ENCODE measurements around the gene TTC9B.
A peak's percentile ranks its signal among the peaks of the same experiment; 100 is the strongest.

Gene TTC9B

GRCh38 chr19:40232949-40233810 is 15.0 kb upstream of the TTC9B start:
- DNase-seq (ENCODE audit: low spot score in 2 of 2) (no peak), ATAC-seq (ENCODE audit: low read depth) (no peak)
- Mint-ChIP-seq H3K36me3 (peaks cover 17% of the 10 kb centered on the region), H3K4me1 (peaks cover 7% of the 10 kb centered on the region), H3K4me3 (no peak overlapping the region), H3K9me3 (no peaks in the 10 kb centered on the region), H3K27me3 (no peaks in the 10 kb centered on the region), H3K27ac (no peak overlapping the region)

GRCh38 chr19:40232479-40232878 is 14.3 kb upstream of the TTC9B start:
- DNase-seq (ENCODE audit: low spot score in 2 of 2), result no peak
- H3K4me3 Mint-ChIP-seq, result no peak overlapping the region
- peaks cover 7% of the 10 kb centered on the region for H3K4me1 Mint-ChIP-seq
- peaks cover 12% of the 10 kb centered on the region for H3K36me3 Mint-ChIP-seq
- H3K27me3 Mint-ChIP-seq, result no peaks in the 10 kb centered on the region
- no peak for ATAC-seq (ENCODE audit: low read depth)
- H3K27ac Mint-ChIP-seq, result no peak overlapping the region
- H3K9me3 Mint-ChIP-seq, result no peaks in the 10 kb centered on the region

- H3K9me3 Mint-ChIP-seq, result no peaks in the 10 kb centered on the region
- H3K27me3 Mint-ChIP-seq, result peaks cover 2% of the 10 kb centered on the region
- no peak overlapping the region for H3K4me3 Mint-ChIP-seq
- ATAC-seq (ENCODE audit: low read depth) (no peak), DNase-seq (ENCODE audit: low spot score in 2 of 2) (no peak)
- peaks cover 9% of the 10 kb centered on the region for H3K4me1 Mint-ChIP-seq
- H3K36me3 Mint-ChIP-seq, result peaks cover 9% of the 10 kb centered on the region
- no peak overlapping the region for H3K27ac Mint-ChIP-seq
Measured at GRCh38 chr19:40231544-40232424, 13.6 kb upstream of the TTC9B start.

DNA sequence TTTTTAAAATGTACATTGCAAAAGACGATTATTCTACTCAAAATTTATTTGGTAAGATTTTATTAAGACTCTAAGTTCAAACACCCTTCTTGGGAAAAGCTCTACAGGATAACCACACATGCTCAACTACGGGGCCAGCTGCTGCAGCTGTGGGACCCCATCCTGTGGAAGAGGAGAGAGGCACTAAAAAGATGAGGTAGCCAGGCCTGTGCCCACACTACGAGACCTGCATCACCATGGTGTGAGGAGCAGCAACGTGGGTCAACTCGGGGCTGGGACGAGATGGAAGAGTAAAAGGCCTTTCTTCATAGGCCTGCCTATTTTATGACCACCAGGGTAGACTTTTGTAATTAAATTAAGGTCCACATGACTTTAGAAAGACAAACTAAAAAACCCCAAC is 12.9 kb upstream of the TTC9B start:
- Mint-ChIP-seq H3K27me3 (peaks cover 4% of the 10 kb centered on the region), H3K36me3 (peaks cover 8% of the 10 kb centered on the region), H3K4me1 (peaks cover 11% of the 10 kb centered on the region), H3K9me3 (no peaks in the 10 kb centered on the region), H3K4me3 (no peak overlapping the region), H3K27ac (no peak overlapping the region)
- ATAC-seq (ENCODE audit: low read depth), result no peak
- DNase-seq (ENCODE audit: low spot score in 2 of 2), result no peak

DNA sequence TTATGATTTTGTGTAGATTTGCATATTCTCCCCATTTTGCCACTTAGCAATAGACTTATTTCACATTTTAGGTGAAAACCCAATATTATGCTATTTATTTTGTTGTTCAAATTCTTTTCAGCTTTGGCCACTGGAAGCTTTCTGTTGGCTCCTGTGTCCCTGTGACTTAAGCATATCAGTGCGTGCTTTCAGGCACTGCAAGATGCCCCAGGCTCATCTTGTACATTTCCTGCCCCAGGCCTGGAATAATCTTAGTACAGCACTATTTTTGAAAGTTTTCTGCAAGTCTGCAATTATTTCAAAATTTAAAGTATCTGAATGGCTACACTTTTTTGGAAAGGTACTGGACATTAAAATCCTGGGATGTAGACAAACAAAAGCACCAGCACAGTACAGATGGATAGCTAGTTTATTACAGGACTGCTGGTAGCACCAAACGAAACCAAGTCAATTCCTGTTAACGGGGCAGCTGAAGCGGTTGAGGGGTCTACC is 11.8 kb upstream of the TTC9B start:
- H3K36me3 Mint-ChIP-seq, result peaks cover 12% of the 10 kb centered on the region
- H3K4me3 Mint-ChIP-seq, result no peak overlapping the region
- peaks cover 18% of the 10 kb centered on the region for H3K4me1 Mint-ChIP-seq
- ATAC-seq (ENCODE audit: low read depth) (no peak), DNase-seq (ENCODE audit: low spot score in 2 of 2) (no peak)
- H3K27ac Mint-ChIP-seq, result peak overlapping the region; percentile 66
- peaks cover 12% of the 10 kb centered on the region for H3K27me3 Mint-ChIP-seq
- H3K9me3 Mint-ChIP-seq, result no peaks in the 10 kb centered on the region

- no peak for DNase-seq (ENCODE audit: low spot score in 2 of 2)
- Mint-ChIP-seq H3K27ac (peak overlapping the region; percentile 66), H3K27me3 (peaks cover 14% of the 10 kb centered on the region), H3K4me3 (no peak overlapping the region), H3K36me3 (peaks cover 9% of the 10 kb centered on the region), H3K9me3 (no peaks in the 10 kb centered on the region), H3K4me1 (peaks cover 20% of the 10 kb centered on the region)
- ATAC-seq (ENCODE audit: low read depth), result no peak
Measured at GRCh38 chr19:40229484-40229883, 11.3 kb upstream of the TTC9B start.

- Mint-ChIP-seq H3K4me1 (peaks cover 18% of the 10 kb centered on the region), H3K27me3 (peaks cover 16% of the 10 kb centered on the region), H3K9me3 (no peaks in the 10 kb centered on the region), H3K27ac (no peak overlapping the region), H3K36me3 (peaks cover 4% of the 10 kb centered on the region), H3K4me3 (no peak overlapping the region)
- DNase-seq (ENCODE audit: low spot score in 2 of 2) (no peak), ATAC-seq (ENCODE audit: low read depth) (no peak)
Measured at GRCh38 chr19:40228863-40229262, 10.7 kb upstream of the TTC9B start.

DNA sequence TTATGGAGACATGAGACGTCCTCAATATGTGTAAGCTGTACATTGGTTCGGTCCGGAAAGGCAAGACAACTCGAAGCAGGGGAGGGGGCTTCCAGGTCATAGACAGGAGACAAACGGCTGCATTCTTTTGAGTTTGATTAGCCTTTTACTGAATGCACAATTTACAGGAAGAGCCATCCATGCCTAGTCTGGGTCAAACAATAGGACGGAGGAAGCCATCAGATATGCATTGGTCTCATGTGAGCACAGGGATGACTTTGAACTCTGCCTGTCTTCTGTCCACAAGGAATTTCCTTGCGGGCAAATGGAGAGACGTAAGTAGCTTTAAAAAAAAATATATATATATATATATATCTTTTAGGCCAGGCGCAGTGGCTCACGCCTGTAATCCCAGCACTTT is 10.2 kb upstream of the TTC9B start:
- DNase-seq (ENCODE audit: low spot score in 2 of 2) (no peak), ATAC-seq (ENCODE audit: low read depth) (no peak)
- Mint-ChIP-seq H3K4me1 (peaks cover 18% of the 10 kb centered on the region), H3K9me3 (no peaks in the 10 kb centered on the region), H3K36me3 (peaks cover 4% of the 10 kb centered on the region), H3K4me3 (no peak overlapping the region), H3K27me3 (peaks cover 16% of the 10 kb centered on the region), H3K27ac (no peak overlapping the region)

GRCh38 chr19:40225440-40226305 is 7.5 kb upstream of the TTC9B start:
- no peak for ATAC-seq (ENCODE audit: low read depth)
- H3K4me3 Mint-ChIP-seq, result peak overlapping the region; percentile 53
- H3K27me3 Mint-ChIP-seq, result peaks cover 19% of the 10 kb centered on the region
- H3K9me3 Mint-ChIP-seq, result peaks cover 2% of the 10 kb centered on the region
- peaks cover 16% of the 10 kb centered on the region for H3K4me1 Mint-ChIP-seq
- DNase-seq (ENCODE audit: low spot score in 2 of 2), result no peak
- peaks cover 4% of the 10 kb centered on the region for H3K36me3 Mint-ChIP-seq
- no peak overlapping the region for H3K27ac Mint-ChIP-seq

DNA sequence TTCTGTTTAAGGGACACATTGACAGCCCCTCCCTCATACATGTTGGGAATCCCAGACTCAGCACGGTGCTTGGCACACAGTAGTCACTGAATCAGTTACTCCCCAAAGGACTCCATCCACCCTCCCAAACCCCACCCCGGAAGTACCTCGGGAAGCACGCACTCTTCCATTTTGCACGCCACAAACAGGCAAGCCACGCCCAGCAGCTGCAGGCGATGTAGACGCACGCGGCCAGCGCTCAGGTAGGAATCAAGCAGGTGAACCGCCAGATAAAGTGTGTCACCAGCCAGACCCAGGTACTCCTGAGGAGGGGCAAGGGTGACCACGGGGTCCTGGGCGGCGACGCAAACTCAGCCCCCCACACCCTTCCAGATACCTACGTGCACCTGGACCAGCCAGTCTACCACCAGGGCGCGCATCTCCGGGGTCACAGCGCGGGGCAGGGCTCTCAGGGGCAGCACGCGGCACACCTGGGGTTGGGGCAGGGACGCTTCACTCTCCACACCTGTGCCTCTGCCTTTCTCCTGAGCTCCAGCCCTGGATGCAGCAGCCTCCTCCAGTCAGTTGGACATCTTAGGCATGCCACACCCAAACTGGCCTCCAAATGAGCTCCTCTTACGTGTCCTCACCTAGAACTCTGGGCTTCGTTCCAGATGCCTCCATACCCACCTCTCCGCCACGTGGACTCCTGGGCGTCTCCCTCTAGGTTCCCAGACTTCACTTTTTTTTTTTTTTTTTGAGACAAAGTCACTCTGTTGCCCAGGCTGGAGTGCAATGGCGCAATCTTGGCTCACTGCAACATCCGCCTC is 6.4 kb upstream of the TTC9B start:
- Mint-ChIP-seq H3K36me3 (peaks cover 4% of the 10 kb centered on the region), H3K9me3 (peaks cover 2% of the 10 kb centered on the region), H3K4me3 (no peak overlapping the region), H3K4me1 (peaks cover 15% of the 10 kb centered on the region), H3K27ac (no peak overlapping the region), H3K27me3 (peaks cover 23% of the 10 kb centered on the region)
- no peak for DNase-seq (ENCODE audit: low spot score in 2 of 2)
- ATAC-seq (ENCODE audit: low read depth), result no peak

- no peak overlapping the region for H3K4me3 Mint-ChIP-seq
- DNase-seq (ENCODE audit: low spot score in 2 of 2) (no peak), ATAC-seq (ENCODE audit: low read depth) (no peak)
- peaks cover 4% of the 10 kb centered on the region for H3K36me3 Mint-ChIP-seq
- H3K9me3 Mint-ChIP-seq, result peaks cover 2% of the 10 kb centered on the region
- no peak overlapping the region for H3K27ac Mint-ChIP-seq
- H3K4me1 Mint-ChIP-seq, result peaks cover 13% of the 10 kb centered on the region
- peaks cover 25% of the 10 kb centered on the region for H3K27me3 Mint-ChIP-seq
Measured at GRCh38 chr19:40223135-40223822, 5.1 kb upstream of the TTC9B start.

GRCh38 chr19:40221858-40222619 is 3.9 kb upstream of the TTC9B start:
- H3K9me3 Mint-ChIP-seq, result peaks cover 2% of the 10 kb centered on the region
- no peak overlapping the region for H3K4me3 Mint-ChIP-seq
- H3K36me3 Mint-ChIP-seq, result peaks cover 4% of the 10 kb centered on the region
- peaks cover 13% of the 10 kb centered on the region for H3K4me1 Mint-ChIP-seq
- DNase-seq (ENCODE audit: low spot score in 2 of 2) (peak; percentile 65 to 74), ATAC-seq (ENCODE audit: low read depth) (peak; percentile 92)
- H3K27me3 Mint-ChIP-seq, result peaks cover 27% of the 10 kb centered on the region
- peak overlapping the region; percentile 3 for H3K27ac Mint-ChIP-seq
